Naive thymus-derived CD8-positive, alpha-beta T cell (primary cell): ENCODE data around the gene ADCY10. TPM values are rescaled to one million over a fixed set of nuclear protein-coding genes. Genes with fewer than 3 reads are reported as not detected.
"Not testable (repeated sequence)": the region's sequence is repeated elsewhere in the genome, so short reads cannot be mapped to it uniquely, and the experiment has no call there.

Experiments used
- ATAC-seq, 2 donors: fragments of 150-1000 bp; cut with Tn5 transposase in 1 of 2; sonication (Bioruptor Pico), chemical (Tn5 transposase) in 1 of 2; 1 replicate in 1 of 2; 2 replicates in 1 of 2; pipeline ENCODE4 v1.10.0; 2021; ENCODE audit warnings: mild to moderate bottlenecking in 2 of 2, moderate library complexity in 2 of 2
- POLR2A ChIA-PET: fragments of 350-600 bp; sonication (Branson Sonifier 250); formaldehyde crosslinking; loops from one replicate; lab custom pipeline; 2021; ENCODE audit warnings: antibody characterized with exemption; lab: Charles Lee
- DNase-seq, 10 donors: peaks; one replicate each; pipeline versions ENCODE4 v3.0.0 to v3.0.0-alpha.2; 2020 to 2022
- H3K27ac Mint-ChIP-seq, 10 donors: one replicate each; pipeline ENCODE4 v1.8.0; 2020 to 2022; ENCODE audit warnings: mild to moderate bottlenecking in 10 of 10, mixed read lengths in 10 of 10, moderate library complexity in 4 of 10, inconsistent platforms in 1 of 10
- H3K27me3 Mint-ChIP-seq, 5 donors: one replicate each; pipeline ENCODE4 v1.8.0; 2021 to 2022; ENCODE audit warnings: mixed read lengths in 5 of 5
- H3K36me3 Mint-ChIP-seq, 3 donors: one replicate each; pipeline ENCODE4 v1.8.0; 2020 to 2022; ENCODE audit warnings: mixed read lengths in 3 of 3, mild to moderate bottlenecking in 2 of 3, inconsistent platforms in 1 of 3
- H3K4me1 Mint-ChIP-seq, 4 donors: one replicate each; pipeline ENCODE4 v1.8.0; 2021 to 2022; ENCODE audit warnings: mixed read lengths in 4 of 4
- H3K4me3 Mint-ChIP-seq, 10 donors: one replicate each; pipeline ENCODE4 v1.8.0; 2020 to 2022; ENCODE audit warnings: mild to moderate bottlenecking in 10 of 10, mixed read lengths in 10 of 10, moderate library complexity in 6 of 10, inconsistent platforms in 1 of 10
- H3K9me3 Mint-ChIP-seq, 9 donors: one replicate each; pipeline ENCODE4 v1.8.0; 2020 to 2022; ENCODE audit warnings: mixed read lengths in 9 of 9, mild to moderate bottlenecking in 3 of 9, inconsistent platforms in 1 of 9, moderate library complexity in 1 of 9
- polyA plus RNA-seq, 3 donors: library from polyadenylated mRNA; unstranded; fragments of 300-500 nt; fragmentation: Illumina TruSeq; gene quantifications; one replicate each; pipeline ENCODE4 v1.2.3, GENCODE V29; 2021
- total RNA-seq, 8 experiments: library from RNA in 2 of 8; stranded (reverse) in 2 of 8; gene quantifications; one replicate each; pipeline ENCODE4 v1.2.3 and lab custom pipeline; 2021 to 2026

The ADCY10 gene
- total and polyA plus RNA-seq, 5 experiments from 2014 or later = 0.41 to 1.1 TPM; not detected in 3

DNA sequence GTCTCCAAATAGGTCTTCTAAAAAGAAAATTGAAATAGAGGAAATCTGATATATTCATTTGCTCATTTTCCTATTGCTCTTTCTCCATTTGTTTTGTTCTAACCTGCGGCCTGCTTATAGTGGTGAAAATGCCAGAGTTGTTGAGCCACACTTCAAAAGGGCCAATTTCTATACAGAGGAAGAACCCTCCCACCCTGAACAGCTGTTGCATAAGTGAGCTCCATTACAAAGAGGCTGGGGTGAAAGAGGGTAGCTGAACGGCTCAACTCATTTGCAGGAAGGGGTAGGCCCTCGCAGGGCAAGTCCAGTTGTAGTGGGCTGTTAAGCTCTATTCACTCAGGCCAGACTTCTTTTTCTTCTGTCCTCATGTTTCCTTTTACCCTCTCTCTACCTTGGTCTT, 8.8 kb downstream of the ADCY10 start:
- DNase-seq = no peak
- Mint-ChIP-seq H3K27me3 (peaks cover 0 to 5% (median 5%) of the 10 kb centered on the region in 5 donors), H3K9me3 (peaks cover 0 to 22% (median 6%) of the 10 kb centered on the region in 9 donors), H3K36me3 (peaks cover 0 to 9% (median 2%) of the 10 kb centered on the region in 3 donors), H3K4me3 (no peak overlapping the region), H3K27ac (no peak overlapping the region), H3K4me1 (no peaks in the 10 kb centered on the region)
- POLR2A ChIA-PET = no interaction called here
- no peak for ATAC-seq

DNA sequence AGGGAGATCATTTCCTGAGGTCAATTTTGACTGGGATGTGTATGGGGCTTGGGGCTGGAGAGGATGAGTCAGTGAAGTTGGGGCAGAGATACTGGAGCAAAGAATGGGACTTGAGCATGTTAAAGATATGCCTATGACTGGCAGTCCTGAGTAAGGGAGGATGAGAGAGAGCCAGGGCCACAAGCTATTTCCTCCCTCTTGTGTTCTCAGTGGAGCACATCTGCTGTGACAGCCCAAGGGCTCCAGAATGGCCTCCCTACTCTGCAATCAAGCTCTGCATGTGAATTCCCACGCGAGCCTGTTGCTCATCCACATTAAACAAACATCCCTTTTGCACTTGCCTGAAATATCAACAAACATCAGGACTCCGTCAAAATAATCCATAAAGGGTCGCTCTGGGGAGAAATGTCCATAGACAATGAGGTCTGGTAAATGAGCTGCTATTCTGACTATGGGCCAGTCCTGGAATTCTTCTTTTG, 9.2 kb downstream of the ADCY10 start:
- H3K4me1 Mint-ChIP-seq = no peaks in the 10 kb centered on the region
- peaks cover 0 to 5% (median 5%) of the 10 kb centered on the region in 5 donors for H3K27me3 Mint-ChIP-seq
- POLR2A ChIA-PET = no interaction called here

DNA sequence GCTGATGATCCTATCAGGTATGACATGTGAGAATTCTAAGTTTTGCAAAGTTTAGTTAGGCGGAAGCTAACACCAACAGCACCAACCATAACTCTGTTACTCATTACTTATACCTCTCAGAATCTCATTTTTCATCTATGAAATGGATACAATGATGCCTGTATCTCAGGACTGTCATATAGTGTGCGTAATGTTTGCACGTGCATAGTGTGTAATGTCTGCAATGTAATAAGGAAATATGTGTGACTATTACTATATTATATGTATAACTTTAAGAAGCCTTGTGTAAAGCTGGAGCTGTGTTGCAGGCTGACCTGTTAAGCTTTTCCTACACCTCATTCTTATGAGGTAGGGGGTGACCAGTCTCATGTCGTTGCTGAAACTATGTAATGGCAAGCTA, 13.0 kb downstream of the ADCY10 start:
- H3K4me1 Mint-ChIP-seq = no peaks in the 10 kb centered on the region
- DNase-seq (no peak), ATAC-seq (no peak)
- H3K27me3 Mint-ChIP-seq = peaks cover 0 to 5% (median 3%) of the 10 kb centered on the region in 5 donors
- H3K27ac Mint-ChIP-seq = no peak overlapping the region
- no peak overlapping the region for H3K4me3 Mint-ChIP-seq
- H3K36me3 Mint-ChIP-seq = no peaks in the 10 kb centered on the region
- POLR2A ChIA-PET = no interaction called here
- no peaks in the 10 kb centered on the region for H3K9me3 Mint-ChIP-seq

More for the DNA sequence above, 9.2 kb downstream of the ADCY10 start:
- DNase-seq (no peak), ATAC-seq (no peak)
- no peak overlapping the region for H3K4me3 Mint-ChIP-seq
- H3K9me3 Mint-ChIP-seq = peaks cover 0 to 17% (median 2%) of the 10 kb centered on the region in 9 donors
- peaks cover 0 to 4% (median 2%) of the 10 kb centered on the region in 3 donors for H3K36me3 Mint-ChIP-seq
- H3K27ac Mint-ChIP-seq = no peak overlapping the region

DNA sequence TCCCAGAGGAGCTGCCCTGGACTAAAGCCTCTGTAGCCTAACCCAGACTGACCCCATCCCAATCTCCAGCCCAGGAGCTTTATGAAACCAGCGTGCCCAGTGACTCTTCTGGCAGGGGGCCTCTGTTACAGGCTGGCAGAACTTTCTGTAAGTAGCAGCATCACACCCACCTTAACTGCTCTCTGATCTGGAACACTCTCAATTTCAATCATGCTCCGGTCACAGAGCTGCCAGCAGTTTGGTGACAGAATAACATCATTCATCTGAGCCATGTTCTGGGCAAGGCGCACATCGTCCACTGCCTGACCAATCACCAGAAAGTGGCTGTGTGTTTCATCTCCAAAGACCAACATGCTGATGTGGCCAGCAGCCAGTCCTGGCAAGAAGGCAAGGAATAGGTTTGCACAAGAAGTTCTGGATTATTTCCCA, 14.7 kb downstream of the ADCY10 start:
- Mint-ChIP-seq H3K4me3 (no peak overlapping the region), H3K9me3 (no peaks in the 10 kb centered on the region), H3K27ac (peak overlapping the region in 1 of 10 donors; percentile 51), H3K36me3 (no peaks in the 10 kb centered on the region), H3K27me3 (peaks cover 0 to 5% (median under 1%) of the 10 kb centered on the region in 5 donors), H3K4me1 (no peaks in the 10 kb centered on the region)
- ATAC-seq (no peak), DNase-seq (no peak)
- POLR2A ChIA-PET = no interaction called here

DNA sequence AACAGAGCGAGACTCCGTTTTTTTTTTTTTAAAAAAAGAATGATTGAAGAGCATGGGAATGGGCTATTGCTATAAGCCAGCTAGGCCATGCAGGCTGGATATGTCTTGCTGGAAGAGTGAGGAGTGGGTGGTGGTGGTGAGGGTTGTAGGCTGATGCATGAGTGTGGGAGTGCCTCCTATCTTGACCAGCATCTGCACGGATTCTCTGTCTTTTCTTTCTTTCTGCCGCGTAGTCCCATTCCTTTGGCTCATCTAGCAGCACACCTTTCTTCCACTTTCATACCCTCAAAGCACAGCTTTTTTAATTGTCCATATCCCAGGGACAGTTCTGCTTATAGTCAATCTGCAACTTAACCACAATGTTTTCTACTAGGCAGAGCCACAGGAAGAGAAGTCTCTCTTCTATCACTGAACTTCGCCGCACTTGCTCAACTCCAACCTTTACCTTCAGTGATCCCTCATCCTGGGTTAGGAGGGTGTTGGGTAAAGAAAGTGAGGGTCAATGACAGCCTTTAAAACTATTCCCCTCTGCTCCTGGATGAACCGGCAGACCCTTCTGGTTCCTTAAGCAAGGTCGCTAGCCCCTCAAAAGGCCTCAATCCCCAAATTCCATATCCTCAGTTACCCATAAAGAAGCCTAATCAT, 15.2 kb downstream of the ADCY10 start:
- Mint-ChIP-seq H3K9me3 (no peaks in the 10 kb centered on the region), H3K4me3 (no peak overlapping the region), H3K27ac (peak overlapping the region in 1 of 10 donors; percentile 51), H3K4me1 (no peaks in the 10 kb centered on the region), H3K36me3 (no peaks in the 10 kb centered on the region), H3K27me3 (peaks cover 0 to 5% (median 0%) of the 10 kb centered on the region in 5 donors)
- ATAC-seq (no peak), DNase-seq (no peak)
- POLR2A ChIA-PET = no interaction called here

DNA sequence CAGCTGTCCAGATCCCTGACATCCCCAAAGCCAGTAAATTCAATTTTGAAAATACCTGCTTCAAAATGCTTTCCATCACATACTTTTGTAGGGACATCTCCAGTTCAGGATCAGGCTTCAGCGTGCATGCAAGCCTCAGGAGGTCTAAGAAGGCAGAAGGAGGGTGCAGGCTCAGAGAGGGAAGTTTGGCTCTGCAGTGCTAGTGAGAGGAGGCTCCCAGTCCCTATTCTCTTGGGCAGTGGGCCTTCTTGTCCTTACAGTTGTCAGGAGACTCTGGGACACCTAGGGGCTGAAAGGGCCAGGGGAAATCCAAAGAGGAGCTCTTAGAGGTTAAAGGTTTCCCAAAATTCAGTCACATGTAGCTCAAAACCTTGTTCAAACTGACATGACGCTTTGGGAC, 20.1 kb downstream of the ADCY10 start:
- Mint-ChIP-seq H3K4me3 (no peak overlapping the region), H3K27ac (peak overlapping the region in 1 of 10 donors; percentile 44), H3K4me1 (peaks cover 0 to 6% (median 0%) of the 10 kb centered on the region in 4 donors), H3K27me3 (peaks cover 0 to 4% (median 2%) of the 10 kb centered on the region in 5 donors), H3K36me3 (no peaks in the 10 kb centered on the region), H3K9me3 (no peaks in the 10 kb centered on the region)
- no peak for DNase-seq
- POLR2A ChIA-PET = interaction anchor here (0.7 kb wide), 1 partner anchor 173 kb away, joined by 3 read pairs; no protein-coding TSS in a partner anchor
- ATAC-seq = no peak

DNA sequence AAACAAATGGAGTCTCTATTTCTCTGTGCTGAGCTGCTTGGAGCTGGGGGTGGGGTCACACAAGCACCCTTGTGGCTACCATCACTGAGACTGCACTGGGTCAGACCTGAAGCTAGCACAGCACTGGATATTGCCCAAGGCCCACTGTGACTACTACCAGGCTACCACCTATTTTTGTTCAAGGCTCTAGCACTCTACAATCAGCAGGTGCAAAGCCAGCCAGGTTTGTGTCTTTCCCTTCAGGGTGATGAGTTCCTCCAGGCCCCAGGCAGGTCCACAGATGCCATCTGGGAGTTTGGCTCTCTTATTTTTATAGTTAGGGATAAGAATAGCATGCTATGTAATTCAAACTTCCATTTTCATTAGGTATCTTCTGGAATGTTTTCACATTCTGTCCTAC, 23.5 kb downstream of the ADCY10 start:
- DNase-seq (no peak), ATAC-seq (no peak)
- Mint-ChIP-seq H3K4me1 (peaks cover 0 to 6% (median 0%) of the 10 kb centered on the region in 4 donors), H3K4me3 (no peak overlapping the region), H3K27ac (no peak overlapping the region), H3K36me3 (no peaks in the 10 kb centered on the region), H3K27me3 (peaks cover 0 to 4% (median 3%) of the 10 kb centered on the region in 5 donors), H3K9me3 (peaks cover 0 to 7% (median 0%) of the 10 kb centered on the region in 9 donors)
- POLR2A ChIA-PET = no interaction called here

DNA sequence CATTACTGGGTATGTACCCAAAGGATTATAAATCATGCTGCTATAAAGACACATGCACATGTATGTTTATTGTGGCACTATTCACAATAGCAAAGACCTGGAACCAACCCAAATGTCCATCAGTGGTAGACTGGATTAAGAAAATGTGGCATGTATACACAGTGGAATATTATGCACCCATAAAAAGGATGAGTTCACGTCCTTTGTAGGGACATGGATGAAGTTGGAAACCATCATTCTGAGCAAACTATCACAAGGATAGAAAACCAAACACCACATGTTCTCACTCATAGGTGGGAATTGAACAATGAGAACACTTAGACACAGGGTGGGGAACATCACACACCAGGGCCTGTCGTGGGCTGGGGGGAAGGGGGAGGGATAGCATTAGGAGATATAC, 26.7 kb downstream of the ADCY10 start:
- H3K4me3 Mint-ChIP-seq, ATAC-seq, DNase-seq, H3K27me3 Mint-ChIP-seq, H3K27ac Mint-ChIP-seq, H3K36me3 Mint-ChIP-seq, H3K9me3 Mint-ChIP-seq, POLR2A ChIA-PET, H3K4me1 Mint-ChIP-seq: not testable (repeated sequence)

DNA sequence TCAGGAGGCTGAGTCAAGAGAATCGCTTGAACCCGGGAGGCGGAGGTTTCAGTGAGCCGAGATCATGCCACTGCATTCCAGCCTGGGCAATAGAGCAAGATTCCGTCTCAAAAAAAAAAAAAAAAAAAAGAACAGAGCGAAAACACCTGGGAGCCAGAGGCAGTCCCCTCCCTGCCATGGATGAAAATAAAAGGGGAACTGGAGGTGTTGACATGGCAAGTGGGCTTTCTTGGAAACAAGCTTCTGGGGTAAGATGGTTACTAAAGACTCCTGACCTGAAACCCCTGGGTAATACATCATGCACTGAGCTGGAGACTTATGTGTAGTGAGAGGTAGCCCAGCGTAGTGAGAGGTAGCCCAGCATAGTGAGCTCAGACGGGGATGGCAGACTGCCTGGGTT, 31.6 kb downstream of the ADCY10 start:
- no peak for DNase-seq
- peaks cover 0 to 6% (median 0%) of the 10 kb centered on the region in 3 donors for H3K36me3 Mint-ChIP-seq
- no peaks in the 10 kb centered on the region for H3K27me3 Mint-ChIP-seq
- POLR2A ChIA-PET = interaction anchor here (0.7 kb wide), 1 partner anchor 205 kb away, joined by 4 read pairs; no protein-coding TSS in a partner anchor
- H3K27ac Mint-ChIP-seq = no peak overlapping the region
- H3K4me1 Mint-ChIP-seq = no peaks in the 10 kb centered on the region
- no peak for ATAC-seq
- H3K9me3 Mint-ChIP-seq = peaks cover 0 to 7% (median 4%) of the 10 kb centered on the region in 9 donors
- H3K4me3 Mint-ChIP-seq = no peak overlapping the region

DNA sequence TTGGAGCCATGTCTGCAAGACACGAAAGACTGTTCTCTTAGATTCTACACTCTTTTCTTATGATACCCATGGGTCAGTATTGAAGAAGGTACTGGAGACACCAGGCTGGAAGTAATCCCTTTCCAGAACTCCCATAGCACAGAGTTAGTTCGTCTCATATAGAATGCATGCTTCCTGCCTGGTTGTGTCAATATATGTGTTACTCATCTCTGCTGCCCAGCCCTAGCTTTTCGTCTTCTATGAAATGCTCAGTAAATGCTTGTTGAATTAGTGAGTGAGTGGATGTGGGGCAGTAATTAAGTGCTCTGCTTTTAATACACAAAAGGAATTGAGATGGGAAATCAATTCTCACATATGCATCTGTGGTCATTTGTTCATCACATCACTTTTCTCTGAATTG, 32.1 kb downstream of the ADCY10 start:
- H3K27me3 Mint-ChIP-seq = no peaks in the 10 kb centered on the region
- no peaks in the 10 kb centered on the region for H3K4me1 Mint-ChIP-seq
- peaks cover 0 to 7% (median 4%) of the 10 kb centered on the region in 9 donors for H3K9me3 Mint-ChIP-seq
- H3K36me3 Mint-ChIP-seq = peaks cover 0 to 6% (median 0%) of the 10 kb centered on the region in 3 donors
- no peak for ATAC-seq
- H3K27ac Mint-ChIP-seq = no peak overlapping the region
- no peak for DNase-seq
- H3K4me3 Mint-ChIP-seq = no peak overlapping the region
- POLR2A ChIA-PET = no interaction called here

DNA sequence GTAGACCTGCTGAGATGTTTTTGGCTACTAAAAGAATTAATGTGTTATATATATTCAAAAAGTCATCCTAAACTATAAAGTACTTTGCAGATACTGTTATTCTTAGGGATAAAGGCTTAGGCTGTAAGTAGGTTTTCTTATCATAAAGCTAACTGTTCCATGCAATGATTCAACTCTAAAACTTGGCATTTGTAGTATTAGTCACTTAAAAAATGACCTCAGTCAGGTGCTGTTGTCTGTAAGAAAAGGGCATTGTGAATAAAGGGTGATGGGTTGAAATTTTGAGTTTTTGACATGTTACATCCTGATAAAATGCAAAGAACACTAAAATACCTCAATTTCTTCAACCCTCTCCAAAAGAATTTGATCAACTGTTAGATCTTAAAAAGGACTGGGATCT, 32.9 kb downstream of the ADCY10 start:
- POLR2A ChIA-PET = no interaction called here
- no peak for ATAC-seq
- Mint-ChIP-seq H3K4me1 (no peaks in the 10 kb centered on the region), H3K27ac (no peak overlapping the region), H3K36me3 (peaks cover 0 to 6% (median 0%) of the 10 kb centered on the region in 3 donors), H3K4me3 (no peak overlapping the region), H3K27me3 (no peaks in the 10 kb centered on the region), H3K9me3 (peaks cover 0 to 5% (median 2%) of the 10 kb centered on the region in 9 donors)
- DNase-seq = no peak

DNA sequence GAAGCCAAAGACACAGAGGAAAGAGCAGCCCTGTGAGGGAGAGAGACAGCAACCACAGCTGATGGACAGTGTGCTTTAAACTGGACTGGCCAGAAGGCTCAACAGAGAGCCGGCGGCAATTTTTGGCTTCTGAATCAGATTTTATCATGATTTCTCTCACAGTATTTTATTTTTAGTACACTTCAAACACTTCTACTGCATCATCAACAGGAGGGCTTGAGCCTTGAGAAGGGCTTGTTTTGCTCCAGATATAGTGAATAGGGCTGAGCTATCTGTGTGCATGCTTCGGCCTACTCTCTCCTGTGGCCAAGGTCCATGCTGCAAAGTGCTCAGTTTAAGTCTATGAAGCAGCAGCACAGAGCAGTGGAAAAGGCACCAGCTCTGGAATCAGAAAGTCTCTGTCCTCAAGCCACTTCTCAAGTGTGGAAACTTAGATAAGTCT, 33.3 kb downstream of the ADCY10 start:
- ATAC-seq (no peak), DNase-seq (no peak)
- H3K27ac Mint-ChIP-seq = no peak overlapping the region
- no peak overlapping the region for H3K4me3 Mint-ChIP-seq
- H3K27me3 Mint-ChIP-seq = no peaks in the 10 kb centered on the region
- peaks cover 0 to 5% (median 0%) of the 10 kb centered on the region in 9 donors for H3K9me3 Mint-ChIP-seq
- POLR2A ChIA-PET = no interaction called here
- H3K36me3 Mint-ChIP-seq = peaks cover 0 to 6% (median 0%) of the 10 kb centered on the region in 3 donors
- H3K4me1 Mint-ChIP-seq = no peaks in the 10 kb centered on the region

DNA sequence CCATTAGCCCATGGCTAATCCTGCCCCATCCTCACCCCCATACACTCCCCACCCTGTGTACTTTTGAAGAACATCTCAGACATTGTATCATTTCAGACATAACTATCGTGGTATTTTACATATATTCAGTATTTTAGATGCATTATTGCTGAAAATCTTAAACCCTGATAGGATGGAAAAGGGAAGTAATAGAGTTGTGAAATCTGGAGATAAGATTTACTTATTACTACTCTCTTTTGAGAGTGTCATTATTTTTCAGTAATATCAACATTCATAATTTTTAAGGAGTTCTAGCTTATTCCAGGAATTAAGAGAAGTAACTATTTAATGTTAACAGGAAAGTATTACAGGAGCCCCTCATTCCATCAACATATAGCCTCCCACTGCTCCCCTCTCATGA, 34.4 kb downstream of the ADCY10 start:
- Mint-ChIP-seq H3K27ac (no peak overlapping the region), H3K36me3 (no peaks in the 10 kb centered on the region), H3K9me3 (no peaks in the 10 kb centered on the region), H3K4me1 (no peaks in the 10 kb centered on the region), H3K27me3 (no peaks in the 10 kb centered on the region), H3K4me3 (no peak overlapping the region)
- DNase-seq = no peak
- POLR2A ChIA-PET = no interaction called here
- ATAC-seq = no peak
